Stimulated activated CD8-positive, alpha-beta memory T cell treated with anti-CD3 and anti-CD28 coated beads, Interleukin-12 subunit alpha, Interleukin-12 subunit beta, amount 100 ng/mL, for 24 hours (primary cell): ENCODE results near the gene C1QC.

Source experiments
- DNase-seq: peaks from one replicate; pipeline ENCODE4 v3.0.0-alpha.2; 2020; ENCODE audit errors: extremely low read depth

Gene C1QC

DNA sequence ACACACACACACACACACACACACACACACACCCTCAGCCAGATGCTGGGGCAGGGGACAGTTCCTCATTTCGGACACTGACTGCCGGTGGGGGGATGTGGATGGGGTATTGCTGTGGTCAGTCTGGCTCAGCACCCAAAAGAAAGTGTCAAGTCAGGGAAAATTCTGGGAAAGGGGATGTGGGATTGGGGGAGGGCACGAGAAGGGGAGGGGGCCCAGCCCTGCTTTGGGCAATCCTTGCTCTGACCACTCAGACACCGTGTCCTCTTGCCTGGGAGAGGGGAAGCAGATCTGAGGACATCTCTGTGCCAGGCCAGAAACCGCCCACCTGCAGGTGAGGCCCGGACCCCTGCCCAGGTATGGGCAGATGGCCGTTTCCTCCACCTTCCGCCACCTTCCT, at the start of gene C1QC:
TSS of gene C1QC (plus strand) at position 253 of the 400 bp plus-strand sequence. CDS start 391 bp downstream, outside the sequence.
- DNase-seq = no peak

DNA sequence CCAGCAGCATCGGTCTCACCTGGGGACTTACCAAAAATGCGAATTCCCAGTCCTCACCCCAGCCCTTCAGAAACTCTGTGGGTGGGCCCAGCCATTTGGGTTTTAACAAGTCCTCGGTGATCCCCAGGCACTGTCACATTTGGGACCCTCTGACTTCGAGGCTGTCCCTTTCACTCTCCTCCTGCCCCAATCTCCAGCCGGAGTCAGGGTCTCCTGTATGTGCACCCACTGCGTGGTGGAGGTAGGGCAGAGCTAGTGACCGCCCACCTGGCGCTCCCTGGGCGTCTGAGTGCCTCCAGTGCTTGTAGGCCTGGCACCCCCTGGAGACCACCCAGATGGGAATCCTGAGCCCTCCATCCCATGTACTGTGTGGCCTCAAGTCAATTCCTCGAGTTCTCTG, 49.0 kb upstream of the C1QC start:
- no peak for DNase-seq

DNA sequence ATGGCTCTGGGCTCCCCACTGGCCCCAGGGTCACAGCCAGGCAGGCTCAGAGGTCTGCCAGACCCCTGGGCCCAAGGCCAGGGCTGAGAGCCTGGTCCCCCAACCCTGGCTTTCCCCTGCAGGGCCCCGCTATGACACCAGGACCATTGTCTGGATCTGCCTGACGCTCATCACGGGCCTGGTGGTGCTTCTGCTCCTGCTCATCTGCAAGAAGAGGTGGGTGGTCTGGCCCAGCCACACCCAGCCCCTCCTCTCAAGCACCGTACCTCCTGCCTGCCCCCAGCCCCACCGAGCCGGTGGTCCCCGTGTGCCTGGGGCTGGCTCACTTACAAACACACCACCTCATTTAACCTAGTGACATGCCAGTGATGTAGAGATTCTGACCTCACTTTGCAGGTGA, 48.3 kb upstream of the C1QC start:
- DNase-seq = no peak

DNA sequence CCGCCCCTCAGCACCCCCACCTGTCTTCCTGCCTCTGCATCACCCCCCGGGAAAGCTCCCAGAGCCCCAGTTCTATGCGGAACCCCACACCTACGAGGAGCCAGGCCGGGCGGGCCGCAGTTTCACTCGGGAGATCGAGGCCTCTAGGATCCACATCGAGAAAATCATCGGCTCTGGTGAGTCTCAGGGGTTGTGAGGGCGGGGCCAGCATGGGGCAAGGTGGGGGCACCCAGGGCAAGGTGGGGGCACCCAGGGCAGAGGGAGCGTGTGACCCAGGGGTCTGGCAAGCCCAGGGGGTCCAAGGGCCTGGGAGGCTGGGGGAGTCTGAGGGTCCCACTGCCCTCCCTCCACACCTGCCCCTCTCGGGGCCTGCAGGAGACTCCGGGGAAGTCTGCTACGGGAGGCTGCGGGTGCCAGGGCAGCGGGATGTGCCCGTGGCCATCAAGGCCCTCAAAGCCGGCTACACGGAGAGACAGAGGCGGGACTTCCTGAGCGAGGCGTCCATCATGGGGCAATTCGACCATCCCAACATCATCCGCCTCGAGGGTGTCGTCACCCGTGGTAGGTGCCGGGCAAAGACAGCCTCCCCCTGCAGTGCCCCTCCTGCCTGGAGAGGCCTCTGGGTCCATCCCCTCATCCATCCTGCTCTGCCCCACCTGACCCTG, 46.0 kb upstream of the C1QC start:
- no peak for DNase-seq

DNA sequence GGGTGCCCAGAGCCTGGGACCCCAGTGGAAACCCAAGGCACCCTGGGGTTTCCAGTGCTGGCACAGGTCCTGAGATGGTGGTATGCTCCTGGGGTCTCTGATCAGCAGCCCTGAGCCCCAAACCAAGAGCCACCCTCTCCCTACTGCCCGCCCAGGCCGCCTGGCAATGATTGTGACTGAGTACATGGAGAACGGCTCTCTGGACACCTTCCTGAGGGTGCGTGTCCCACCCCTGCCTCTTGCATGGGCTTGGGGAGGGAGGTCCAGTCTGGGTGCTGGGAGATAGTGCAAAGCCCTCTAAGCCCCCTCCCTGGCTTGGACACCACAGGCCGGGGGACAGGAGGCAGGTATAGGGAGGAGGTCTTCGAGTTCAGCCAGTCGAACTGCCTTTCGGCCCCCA, 45.4 kb upstream of the C1QC start:
- no peak for DNase-seq

DNA sequence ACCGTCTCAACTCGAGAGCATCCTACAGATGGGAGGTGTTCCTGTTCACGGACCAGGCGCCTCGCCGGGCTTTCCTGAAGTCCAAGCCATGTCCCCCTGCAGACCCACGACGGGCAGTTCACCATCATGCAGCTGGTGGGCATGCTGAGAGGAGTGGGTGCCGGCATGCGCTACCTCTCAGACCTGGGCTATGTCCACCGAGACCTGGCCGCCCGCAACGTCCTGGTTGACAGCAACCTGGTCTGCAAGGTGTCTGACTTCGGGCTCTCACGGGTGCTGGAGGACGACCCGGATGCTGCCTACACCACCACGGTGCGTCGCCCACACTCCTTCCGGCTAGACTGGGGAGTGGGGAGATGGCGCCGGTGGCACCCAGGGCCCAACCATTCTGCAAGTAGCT, 44.7 kb upstream of the C1QC start:
- no peak for DNase-seq

DNA sequence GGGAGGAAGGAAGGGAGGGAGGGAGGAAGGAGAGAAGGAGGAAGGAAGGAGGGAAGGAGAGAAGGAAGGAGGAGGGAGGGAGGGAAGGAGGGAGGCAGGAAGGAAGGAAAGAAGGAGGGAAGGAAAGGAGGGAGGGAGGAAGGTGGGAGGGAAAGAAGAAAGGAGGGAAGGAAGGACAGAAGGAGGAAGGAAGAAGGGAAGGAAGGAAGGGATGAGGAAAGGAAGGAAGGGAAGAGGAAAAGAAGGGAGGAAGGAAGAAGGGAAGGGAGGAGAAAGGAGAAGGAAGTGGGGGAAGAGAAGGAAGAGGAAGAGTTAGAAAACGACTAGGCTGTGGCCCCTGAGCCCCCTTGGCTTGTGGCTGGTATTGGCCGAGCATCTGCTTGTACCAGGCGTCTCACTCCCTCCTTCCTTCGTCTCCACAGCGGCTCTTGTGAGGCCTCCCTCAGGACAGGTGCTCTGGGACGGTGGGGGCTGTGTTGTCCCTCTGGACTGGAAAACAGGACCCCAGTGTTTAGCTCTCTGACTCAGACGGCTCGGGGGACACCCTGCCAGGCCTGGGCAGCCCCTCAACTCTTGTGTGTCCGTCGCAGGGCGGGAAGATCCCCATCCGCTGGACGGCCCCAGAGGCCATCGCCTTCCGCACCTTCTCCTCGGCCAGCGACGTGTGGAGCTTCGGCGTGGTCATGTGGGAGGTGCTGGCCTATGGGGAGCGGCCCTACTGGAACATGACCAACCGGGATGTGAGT, 43.2 kb upstream of the C1QC start:
- no peak for DNase-seq

DNA sequence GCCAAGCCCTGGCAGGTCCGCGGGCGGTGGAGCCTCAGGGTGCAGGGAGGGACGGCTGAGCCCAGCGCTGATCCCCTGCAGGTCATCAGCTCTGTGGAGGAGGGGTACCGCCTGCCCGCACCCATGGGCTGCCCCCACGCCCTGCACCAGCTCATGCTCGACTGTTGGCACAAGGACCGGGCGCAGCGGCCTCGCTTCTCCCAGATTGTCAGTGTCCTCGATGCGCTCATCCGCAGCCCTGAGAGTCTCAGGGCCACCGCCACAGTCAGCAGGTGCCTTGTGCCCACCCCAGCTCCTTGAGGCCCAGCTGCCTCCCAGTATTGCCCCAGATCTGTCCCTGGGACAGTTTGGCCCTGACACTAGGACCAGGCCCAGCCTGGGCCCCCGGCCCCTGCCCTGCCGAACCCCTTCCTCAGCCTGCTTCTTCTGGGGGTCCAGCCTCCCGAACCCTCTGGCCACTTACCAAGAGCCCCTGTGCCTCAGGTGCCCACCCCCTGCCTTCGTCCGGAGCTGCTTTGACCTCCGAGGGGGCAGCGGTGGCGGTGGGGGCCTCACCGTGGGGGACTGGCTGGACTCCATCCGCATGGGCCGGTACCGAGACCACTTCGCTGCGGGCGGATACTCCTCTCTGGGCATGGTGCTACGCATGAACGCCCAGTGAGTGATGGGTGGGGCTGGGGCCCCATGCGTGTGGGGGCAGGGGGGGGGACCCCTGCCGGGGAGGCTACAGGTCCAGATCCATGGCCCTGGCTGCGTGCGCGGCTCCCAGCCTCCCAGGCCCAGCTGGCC, 42.4 kb upstream of the C1QC start:
- no peak for DNase-seq

DNA sequence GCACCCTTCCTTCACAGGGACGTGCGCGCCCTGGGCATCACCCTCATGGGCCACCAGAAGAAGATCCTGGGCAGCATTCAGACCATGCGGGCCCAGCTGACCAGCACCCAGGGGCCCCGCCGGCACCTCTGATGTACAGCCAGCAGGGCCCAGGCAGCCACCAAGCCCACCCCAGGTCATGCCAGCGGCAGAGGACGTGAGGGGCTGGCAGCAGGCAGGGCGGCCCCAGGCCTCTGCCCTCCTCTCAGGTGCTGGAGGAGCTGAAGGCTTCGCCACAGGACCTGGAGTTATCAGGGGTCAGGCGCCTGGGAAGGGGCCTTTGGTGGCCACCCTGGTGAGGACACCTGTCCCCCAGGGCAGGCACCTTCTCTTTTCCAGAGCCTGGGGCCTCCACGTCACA, 41.8 kb upstream of the C1QC start:
- DNase-seq = no peak

DNA sequence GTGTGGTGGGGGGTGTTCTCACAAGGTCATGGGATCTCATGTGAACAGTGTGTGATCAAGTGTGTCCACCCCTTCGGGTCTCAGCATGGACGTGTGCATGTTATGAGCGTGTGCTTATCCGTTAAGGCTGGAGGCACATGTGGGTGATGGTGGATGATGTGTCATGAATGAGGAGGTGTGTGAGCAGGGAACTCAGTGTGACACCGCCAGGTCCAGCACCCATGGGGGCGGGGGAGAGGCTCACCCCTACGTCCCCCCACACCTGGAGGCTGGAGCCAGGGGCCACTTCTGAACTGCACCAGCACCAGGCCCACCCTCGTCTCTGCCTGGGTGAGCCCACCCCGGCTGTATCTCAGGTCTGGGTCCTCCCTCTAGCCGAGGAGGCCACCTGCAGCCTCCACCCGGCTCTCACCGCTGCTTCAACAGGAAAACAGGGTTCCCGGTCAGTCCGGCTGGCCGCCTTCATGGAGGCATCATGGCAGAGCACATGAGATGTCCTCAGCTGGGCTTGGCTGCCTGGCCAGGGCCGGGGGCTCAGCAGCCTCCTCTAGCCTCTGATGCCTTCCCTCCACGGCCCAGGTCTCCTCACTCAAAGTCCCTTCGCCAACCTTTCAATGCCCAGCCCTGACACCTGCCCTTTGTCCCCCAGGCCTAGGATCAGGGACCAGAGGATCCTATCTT, 41.2 kb upstream of the C1QC start:
- DNase-seq = no peak

DNA sequence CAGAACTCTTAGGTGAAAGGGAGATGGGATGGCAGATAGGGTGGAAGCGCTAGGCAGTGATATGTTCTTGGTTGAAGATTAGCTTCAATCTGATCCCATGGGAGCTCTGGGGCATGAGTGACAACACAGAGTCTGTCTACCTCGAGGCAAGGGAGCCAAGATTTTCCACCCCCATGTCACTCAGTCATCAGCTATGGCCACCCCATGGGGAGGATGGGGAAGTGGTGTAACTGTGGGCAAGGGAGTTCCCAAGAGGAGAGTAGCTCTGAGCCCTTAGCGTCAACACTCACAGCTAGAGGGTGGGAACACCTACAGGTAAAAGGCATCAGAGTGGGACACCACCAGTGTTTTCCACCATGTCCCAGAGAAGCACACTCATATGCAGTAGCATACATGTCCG, 37.3 kb upstream of the C1QC start:
- DNase-seq = no peak

DNA sequence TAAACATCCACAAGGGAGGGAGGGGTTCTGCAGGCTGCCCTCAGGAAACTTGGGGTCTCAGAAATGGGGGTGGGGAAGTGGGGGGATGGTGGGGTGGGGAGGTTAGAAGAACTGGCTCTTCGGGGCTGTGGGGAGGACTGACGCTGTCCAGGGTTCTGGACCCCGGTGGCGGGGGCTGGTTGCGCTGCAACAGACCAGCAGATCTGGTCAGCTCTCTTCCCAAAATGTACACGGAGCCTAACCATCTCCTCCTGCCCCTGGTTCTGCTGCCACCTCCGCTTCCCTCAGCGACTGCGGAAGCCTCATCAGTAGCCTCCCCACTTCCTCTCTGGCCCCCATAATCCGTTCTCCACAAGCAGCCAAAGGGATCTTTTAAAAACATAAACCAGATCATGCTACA, 36.3 kb upstream of the C1QC start:
- no peak for DNase-seq

DNA sequence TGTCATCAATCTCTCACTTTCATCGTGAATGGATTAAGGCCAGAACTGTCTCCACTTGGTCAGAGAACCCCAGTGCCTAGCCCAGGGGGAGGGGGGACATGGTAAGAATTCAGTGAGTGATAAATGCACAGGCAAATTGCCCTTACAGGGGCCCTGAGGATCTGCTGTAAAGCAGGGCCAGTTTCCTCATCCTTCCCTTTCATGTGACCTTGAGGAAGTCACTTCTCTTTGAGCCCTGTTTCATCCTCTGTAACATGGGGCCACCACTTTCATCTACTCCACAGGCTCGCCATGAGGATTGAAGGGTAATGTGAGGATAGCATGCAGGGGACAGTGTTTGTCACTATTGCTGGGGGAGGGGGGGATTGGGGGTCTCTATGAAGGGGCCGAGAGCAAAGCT, 35.1 kb upstream of the C1QC start:
- no peak for DNase-seq

DNA sequence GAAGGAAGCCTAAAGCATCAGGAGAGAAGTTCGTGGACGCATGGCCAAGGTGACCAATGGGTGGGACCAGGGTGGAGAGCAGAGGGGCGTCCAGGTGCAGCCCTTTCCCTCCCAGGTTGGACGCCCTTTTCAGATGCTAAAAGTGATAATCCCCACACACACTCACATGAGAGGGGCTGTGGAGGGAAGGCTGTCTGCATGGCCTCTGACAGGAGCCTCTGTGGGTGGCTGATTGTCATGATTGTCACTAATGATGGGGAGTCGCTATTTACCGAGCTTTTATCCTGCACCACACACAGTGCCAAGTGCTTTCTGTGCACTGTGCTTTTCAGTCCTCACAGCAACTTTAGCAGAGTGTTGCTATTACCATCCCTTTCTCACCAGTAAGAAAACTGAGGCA, 34.1 kb upstream of the C1QC start:
- no peak for DNase-seq

DNA sequence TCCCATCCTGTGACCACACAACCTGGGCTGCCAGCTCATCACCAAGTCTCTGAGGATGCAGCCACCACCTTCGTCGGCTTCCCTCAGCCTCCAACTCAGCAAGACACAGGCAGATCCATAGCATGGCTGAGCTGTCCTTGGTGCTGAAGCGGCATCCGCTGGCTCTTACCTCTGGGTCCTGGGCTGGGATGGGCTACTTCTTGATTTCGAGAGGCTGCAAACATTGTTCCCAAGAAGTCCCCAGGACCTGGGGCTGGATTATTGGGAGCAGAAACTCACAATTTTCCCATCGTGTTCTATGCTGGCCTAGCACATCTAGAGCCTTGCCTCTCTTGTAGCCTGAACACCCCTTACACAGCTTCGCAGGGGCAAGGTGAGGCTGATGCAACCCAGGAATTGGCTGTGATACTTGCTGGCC, 31.9 kb upstream of the C1QC start:
- no peak for DNase-seq

DNA sequence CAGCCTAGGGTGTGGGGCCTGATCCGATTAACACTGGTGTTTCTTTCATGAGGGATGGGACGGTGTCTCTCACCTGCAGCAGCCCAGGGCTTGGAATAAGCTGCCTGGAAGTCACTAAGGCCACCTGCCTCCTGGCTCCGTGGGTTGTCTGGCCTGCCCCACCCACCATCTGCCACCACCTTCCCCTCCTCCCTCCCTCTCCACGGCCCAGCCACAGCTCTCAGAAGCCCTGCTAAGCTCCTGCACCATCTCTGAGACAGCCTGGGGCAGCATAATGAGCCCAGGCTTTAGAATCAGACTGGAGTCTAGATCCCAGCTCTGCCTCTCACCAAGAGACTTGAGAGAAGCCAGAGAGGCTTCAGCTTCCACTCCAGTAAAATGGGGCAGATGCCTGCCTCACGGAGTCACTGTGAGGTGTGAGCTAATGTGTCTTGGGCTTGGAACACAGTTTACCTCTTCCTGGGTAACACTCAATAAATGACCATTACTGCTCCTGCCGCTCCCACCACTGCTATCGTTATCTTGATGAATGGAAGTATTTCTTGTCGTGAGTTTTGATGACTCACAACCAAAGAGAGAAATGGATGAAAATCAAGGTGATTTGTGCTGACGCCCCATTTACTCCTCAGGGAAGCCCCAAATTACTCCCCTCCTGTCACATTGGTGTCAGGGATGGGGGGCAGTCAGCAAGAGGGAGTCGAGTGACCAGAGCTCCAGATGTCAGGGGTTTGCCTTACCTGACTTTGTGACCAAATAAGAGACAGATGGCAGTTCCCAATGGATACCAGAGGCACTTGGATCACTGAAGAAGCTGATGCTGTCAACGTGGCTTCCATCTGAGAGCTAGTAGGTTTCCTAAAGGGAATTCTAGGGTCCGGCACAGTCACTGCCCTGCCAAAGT, 30.5 kb upstream of the C1QC start:
- no peak for DNase-seq

DNA sequence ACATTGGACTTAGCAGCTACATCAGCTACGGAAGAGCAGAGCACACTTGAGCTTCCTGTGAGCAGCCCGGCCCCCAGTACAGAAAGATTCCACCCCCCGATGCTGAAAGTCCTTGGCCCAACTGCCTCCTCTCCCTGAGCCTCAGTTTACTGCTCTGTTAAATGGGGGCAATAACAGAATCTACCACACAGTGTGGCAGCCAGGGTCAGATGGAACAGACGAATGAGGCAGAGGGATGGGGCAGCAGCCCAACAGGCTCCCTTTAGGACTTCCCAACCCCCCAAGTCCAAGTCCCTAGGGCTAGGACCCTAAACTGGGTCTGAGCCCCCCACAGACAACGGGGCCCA, 29.9 kb upstream of the C1QC start:
- DNase-seq = no peak

DNA sequence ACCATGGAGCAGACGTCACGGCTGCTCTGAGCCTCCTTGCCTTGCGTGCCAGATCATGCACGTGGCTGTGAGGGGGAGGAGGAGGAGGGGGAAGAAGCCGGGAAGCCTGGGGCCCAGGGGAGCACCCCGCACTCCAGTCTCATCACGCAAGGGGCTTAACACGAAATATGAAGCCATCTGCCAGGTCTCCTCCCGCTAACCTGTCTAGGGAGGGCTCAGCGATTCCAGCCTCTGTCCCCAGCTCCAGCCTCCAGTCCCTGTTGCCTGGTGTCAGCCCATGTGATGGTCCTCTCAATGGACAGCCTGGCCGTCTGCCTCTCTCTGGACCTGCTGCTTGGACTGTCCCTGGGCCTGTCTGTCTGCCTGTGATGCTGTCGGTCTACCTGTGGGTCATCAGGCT, 29.5 kb upstream of the C1QC start:
- DNase-seq = no peak

DNA sequence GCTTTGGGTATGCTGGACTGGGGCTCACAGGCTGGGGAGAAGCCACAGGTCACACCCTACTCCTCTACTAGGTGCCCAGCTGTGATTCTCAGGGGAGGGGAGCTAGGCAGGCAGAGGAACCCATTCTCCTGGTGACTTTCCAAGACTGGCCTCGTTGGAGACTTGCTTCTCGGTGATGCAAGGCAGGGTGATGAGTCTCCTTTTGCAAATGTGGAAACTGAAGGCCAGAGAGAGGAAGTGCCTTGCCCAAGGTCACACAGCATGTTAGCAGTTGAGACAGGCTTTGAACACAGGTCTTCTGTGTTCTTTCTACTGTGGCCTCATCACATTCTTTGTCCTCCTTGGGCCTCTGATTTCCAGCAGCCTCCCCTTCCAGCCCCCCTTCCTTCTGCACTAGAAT, 27.5 kb upstream of the C1QC start:
- no peak for DNase-seq

DNA sequence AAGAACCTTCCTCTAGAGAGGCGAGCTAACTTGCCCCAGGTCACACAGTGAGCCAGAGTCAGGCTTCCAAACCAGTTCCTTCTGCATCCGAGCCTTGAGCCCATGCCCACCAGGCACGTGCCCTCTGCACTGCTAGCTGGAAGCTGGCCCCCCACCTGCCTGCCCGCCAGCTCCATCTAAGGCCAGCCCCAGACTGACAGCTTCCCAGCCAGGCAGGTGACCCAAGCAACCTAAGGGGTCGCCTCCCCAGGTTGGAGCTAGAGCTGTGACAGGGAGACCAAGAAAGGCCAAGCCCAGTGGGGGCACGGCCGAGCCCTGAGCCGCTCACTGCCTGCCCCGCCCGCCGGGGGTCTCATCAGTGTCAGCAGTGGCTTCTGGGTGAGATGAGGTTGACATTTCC, 26.9 kb upstream of the C1QC start:
- DNase-seq = no peak

DNA sequence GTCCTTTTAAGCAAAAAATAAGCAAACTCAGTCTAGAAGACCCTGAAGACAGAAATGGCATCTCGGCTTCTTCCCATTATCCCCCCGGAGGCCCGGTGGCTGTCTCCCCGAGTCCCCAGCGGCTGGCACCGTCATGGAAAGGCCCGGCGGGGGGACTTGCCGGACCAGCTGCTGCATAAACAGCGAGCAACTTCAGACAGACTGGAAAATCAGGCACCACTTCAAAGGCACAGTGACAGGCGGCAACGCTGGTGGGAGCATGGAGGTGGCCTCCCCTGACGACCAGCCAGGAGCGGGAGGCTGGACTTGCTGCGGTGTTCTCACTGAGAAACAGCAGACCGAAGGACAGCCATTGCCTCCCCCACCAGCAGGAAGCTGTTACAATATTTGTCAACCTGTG, 25.4 kb upstream of the C1QC start:
- no peak for DNase-seq
